GM12872 (cell line): ENCODE results near the gene HNRNPA0.

Experiments used
- TF ChIP-seq, protein P1 (sequence below): IDR thresholded peaks from 3 replicates; pipeline ENCODE4 v1.5.1; 2011; ENCODE audit warnings: low read depth, mild to moderate bottlenecking, low read length, moderate library complexity; ENCODE audit not compliant: insufficient read depth

Gene HNRNPA0

DNA sequence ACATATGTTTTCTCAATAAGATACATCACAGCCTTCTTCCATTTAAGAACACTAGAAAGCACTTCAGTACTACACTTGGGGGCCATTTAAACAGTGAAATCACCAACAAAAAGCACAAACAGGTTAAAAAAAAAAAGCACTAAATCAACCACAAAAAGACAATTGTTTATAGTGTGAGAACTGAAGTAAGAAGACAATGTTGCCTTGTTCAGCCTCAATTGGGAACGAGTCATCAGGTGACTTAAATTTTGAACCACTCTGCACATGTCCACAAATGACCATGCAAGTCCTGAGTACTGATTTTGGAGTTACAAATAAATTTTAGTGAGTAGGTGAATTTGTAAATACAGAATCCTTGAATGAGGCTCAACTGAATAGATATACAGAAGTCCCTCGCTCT is 37.2 kb upstream of the HNRNPA0 start:
- TF ChIP-seq, protein P1, sequence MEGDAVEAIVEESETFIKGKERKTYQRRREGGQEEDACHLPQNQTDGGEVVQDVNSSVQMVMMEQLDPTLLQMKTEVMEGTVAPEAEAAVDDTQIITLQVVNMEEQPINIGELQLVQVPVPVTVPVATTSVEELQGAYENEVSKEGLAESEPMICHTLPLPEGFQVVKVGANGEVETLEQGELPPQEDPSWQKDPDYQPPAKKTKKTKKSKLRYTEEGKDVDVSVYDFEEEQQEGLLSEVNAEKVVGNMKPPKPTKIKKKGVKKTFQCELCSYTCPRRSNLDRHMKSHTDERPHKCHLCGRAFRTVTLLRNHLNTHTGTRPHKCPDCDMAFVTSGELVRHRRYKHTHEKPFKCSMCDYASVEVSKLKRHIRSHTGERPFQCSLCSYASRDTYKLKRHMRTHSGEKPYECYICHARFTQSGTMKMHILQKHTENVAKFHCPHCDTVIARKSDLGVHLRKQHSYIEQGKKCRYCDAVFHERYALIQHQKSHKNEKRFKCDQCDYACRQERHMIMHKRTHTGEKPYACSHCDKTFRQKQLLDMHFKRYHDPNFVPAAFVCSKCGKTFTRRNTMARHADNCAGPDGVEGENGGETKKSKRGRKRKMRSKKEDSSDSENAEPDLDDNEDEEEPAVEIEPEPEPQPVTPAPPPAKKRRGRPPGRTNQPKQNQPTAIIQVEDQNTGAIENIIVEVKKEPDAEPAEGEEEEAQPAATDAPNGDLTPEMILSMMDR = no peak

- TF ChIP-seq, protein P1 = no peak
Observed at GRCh38 chr5:137782984-137783536, 28.9 kb upstream of the HNRNPA0 start.

DNA sequence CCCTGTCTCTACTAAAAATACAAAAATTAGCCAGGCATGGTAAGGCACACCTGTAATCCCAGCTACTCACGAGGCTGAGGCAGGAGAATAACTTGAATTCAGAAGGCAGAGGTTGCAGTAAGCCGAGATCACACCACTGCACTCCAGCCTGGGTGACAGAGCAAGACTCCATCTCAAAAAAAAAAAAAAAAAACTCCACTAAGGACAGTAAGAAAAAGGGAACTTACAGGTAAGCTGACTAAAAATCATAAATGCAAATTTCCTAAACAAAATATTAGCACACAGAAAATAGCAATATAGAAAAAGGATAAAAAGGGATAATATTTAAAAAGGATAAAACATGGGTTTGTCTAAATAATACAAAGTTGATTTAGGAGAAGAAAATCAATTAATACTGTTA is 27.9 kb upstream of the HNRNPA0 start:
- TF ChIP-seq, protein P1 = no peak

DNA sequence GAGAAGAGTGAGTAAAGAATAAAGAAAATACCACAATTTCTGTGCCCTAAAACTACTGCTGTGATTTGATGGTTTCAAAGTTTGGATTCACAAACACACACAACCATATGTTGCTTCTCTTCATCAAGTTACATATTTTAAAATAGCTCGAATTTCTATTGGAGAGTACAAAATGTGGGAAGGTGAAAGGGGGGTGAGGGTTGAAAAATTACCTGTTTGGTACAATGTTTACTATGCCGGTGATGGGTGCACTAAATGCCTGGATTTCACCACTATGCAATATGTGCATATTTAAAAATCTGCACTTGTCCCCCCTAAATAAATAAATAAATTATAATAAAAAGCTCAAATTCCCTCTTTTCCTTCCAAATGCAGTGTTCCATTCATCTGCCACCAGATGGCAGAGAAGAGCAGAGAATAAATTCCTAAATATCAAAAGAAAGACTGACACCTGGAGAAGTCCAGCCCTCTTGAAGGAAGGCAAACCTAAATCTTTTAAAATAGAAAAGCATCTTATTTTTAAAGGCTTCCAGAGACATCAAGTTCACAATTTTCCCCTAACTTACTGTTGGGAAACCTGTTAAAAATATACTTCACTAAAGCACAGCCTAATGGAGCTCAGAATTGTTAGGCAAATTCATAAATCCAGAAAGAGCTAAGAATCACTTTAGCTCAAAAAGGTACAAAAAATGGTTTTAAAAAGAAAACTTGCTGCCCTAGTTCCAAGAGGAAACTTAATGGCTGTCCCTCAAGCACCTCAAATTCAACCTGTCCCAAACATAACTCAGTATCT is 24.8 kb upstream of the HNRNPA0 start:
- TF ChIP-seq, protein P1 = peak; percentile 52

GRCh38 chr5:137761566-137761965 is 7.4 kb upstream of the HNRNPA0 start:
- TF ChIP-seq, protein P1 = no peak

DNA sequence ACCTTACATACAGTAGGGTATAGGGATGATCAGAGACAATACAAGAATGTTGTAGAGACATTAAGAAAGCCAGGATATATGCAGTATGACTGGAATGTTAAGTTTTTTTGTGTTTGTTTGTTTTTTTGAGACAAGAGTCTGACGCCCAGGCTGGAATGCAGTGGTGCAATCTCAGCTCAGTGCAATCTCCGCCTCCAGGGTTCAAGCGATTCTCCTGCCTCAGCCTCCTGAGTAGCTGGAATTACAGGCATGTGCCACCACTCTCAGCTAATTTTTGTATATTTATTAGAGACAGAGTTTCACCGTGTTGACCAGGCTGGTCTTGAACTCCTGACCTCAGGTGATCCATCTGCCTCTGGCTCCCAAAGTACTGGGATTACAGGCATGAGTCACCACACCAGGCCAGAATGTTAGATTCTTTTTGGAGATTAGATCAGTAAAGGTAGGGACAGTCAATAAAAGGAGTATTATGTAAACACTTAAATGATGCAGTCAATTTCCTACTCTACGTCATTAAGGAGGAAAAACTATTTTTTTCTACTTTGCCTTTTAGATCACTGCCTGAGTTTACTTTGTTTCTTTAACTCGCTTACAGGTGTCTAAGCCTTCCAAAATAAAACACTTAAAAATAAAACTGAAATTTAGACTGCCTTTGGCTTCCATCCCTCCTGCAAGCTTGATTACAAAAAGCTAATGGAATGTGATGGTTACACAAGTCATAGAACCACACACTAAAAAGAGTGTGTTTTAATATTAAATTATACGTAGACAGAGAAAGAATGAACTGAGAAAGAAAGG is 6.8 kb upstream of the HNRNPA0 start:
- TF ChIP-seq, protein P1 = no peak

- TF ChIP-seq, protein P1 = no peak
Observed at GRCh38 chr5:137760294-137760693, 6.1 kb upstream of the HNRNPA0 start.
